ENCODE measurements around the gene DDX54.
"Not testable (repeated sequence)": the region's sequence is repeated elsewhere in the genome, so short reads cannot be mapped to it uniquely, and the experiment has no call there.

The DDX54 gene

DNA sequence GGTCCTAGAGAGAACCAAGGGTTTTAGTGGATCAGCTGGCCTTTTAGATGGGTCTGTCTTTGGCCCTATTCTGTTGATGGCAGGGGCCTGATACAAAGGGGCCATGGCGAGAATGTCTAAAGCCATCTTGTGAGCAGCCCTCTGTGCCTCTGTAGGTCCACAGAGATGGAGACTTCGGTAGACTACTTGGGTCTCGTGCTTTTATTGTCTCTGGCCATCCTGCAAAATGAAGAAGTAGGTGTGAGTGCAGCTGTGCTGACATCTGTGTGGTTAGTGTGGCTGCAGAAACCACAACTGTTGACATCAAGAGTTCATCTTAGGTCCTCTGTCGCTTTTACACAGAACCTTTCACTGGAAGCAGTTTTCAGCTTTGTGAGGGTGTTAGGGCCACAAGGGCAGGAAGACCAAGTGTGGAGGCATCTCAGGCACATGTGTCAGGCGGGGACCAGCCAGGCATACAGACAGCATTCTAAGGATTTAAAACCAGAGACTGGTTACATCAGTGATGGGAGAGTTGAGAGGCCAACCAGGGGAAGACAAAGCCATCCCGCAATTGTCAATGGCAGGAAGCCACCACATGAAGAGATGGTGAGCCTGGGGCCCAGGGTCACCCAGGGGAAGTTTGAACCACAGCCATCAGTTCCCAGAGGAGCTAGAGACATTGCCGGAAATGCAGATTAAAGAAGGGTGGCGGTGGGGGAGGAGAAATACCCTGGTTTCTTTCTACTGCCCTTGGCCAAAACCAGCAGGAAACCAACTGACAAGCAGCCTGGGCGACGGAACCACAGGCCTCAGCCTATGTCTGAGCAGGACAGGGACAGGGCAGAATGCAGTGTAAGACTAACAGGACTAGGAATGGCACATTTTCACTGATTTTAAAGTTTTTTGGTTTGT lies 23.0 kb upstream of the DDX54 start:
- peak in 1 of 2 donors; percentile 52 for DNase-seq
- intact Hi-C loops (cut with DNase I; ENCODE audit: low total_unique reads), result no loop called here
- H3K9me3 ChIP-seq, result no peaks in the 10 kb centered on the region
- TF ChIP-seq, protein P1, sequence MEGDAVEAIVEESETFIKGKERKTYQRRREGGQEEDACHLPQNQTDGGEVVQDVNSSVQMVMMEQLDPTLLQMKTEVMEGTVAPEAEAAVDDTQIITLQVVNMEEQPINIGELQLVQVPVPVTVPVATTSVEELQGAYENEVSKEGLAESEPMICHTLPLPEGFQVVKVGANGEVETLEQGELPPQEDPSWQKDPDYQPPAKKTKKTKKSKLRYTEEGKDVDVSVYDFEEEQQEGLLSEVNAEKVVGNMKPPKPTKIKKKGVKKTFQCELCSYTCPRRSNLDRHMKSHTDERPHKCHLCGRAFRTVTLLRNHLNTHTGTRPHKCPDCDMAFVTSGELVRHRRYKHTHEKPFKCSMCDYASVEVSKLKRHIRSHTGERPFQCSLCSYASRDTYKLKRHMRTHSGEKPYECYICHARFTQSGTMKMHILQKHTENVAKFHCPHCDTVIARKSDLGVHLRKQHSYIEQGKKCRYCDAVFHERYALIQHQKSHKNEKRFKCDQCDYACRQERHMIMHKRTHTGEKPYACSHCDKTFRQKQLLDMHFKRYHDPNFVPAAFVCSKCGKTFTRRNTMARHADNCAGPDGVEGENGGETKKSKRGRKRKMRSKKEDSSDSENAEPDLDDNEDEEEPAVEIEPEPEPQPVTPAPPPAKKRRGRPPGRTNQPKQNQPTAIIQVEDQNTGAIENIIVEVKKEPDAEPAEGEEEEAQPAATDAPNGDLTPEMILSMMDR (IDR thresholded peaks at IDR 0.05), result no peak
- peak overlapping the region; percentile 13 to 19 for H3K27ac ChIP-seq
- H3K27me3 ChIP-seq, result no peaks in the 10 kb centered on the region
- no peak overlapping the region for H3K4me3 ChIP-seq
- peaks cover 0 to 10% (median 1%) of the 10 kb centered on the region in 4 donors for H3K4me1 ChIP-seq
- H3K36me3 ChIP-seq, result peaks cover 0 to 4% (median 0%) of the 10 kb centered on the region in 3 donors

DNA sequence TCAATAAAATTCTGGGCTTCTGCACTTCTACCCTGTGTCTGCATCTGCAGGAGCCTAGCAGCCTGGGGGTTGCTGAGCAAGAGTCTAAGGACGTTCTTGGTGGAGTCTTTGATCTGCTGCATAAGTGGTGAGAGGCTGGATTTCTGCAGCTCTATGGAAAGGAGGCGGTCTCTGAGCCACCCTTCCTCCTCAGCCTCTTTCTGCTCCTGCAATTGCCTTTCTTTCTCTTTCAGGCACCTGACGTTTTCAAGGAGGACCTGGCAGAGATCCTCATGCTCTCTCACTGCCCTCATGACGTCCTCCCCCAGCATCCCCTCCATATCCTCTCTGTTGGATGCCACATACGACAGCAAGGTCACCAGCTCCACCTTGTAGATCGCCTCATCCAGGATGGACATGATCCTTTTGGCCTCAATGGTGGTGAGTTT lies 22.3 kb upstream of the DDX54 start:
- H3K9me3 ChIP-seq, result no peaks in the 10 kb centered on the region
- no peak overlapping the region for H3K4me3 ChIP-seq
- TF ChIP-seq, protein P1 (IDR thresholded peaks at IDR 0.05), result no peak
- no peak overlapping the region for H3K27ac ChIP-seq
- intact Hi-C loops (cut with DNase I; ENCODE audit: low total_unique reads), result no loop called here
- peaks cover 0 to 4% (median 0%) of the 10 kb centered on the region in 3 donors for H3K36me3 ChIP-seq
- DNase-seq, result no peak
- no peaks in the 10 kb centered on the region for H3K27me3 ChIP-seq
- peaks cover 0 to 10% (median 1%) of the 10 kb centered on the region in 4 donors for H3K4me1 ChIP-seq

DNA sequence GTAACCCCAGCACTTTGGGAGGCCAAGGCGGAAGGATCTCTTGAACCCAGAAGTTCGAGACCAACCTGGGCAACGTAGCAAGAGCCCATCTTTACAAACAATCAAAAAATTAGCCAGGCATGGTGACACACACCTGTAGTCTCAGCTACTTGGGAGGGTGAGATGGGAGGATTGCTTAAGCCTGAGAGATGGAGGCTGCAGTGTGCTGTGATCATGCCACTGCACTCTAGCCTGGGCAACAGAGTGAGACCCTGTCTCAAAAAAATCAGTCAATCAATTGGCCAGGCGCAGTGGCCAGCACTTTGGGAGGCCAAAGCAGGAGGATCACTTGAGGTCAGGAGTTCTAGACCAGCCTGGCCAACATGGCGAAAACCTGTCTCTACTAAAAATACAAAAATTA lies 21.5 kb upstream of the DDX54 start:
- H3K9me3 ChIP-seq; H3K4me3 ChIP-seq; intact Hi-C loops (cut with DNase I; ENCODE audit: low total_unique reads); H3K27me3 ChIP-seq; H3K36me3 ChIP-seq; H3K27ac ChIP-seq; DNase-seq: not testable (repeated sequence)
- peaks cover 0 to 10% (median 1%) of the 10 kb centered on the region in 4 donors for H3K4me1 ChIP-seq

DNA sequence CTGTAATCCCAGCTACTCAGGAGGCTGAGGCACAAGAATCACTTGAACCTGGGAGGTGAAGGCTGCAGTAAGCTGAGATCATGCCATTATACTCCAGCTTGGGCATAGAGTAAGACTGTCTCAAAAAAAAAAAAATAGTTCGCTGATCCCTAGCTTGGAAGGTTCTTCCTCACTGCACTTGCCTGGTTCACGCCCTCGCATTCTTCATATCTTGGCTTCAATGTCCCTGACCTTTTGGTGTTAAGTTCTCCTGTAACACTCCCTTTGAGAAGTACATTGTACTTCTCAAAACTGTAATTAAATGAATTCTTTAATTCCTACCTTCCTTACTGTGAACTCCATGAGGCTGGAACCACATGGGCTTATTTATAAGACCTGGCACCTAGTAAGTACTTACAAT lies 19.5 kb upstream of the DDX54 start:
- H3K27ac ChIP-seq, result no peak overlapping the region
- H3K4me1 ChIP-seq, result peaks cover 0 to 10% (median 1%) of the 10 kb centered on the region in 4 donors
- intact Hi-C loops (cut with DNase I; ENCODE audit: low total_unique reads), result no loop called here

DNA sequence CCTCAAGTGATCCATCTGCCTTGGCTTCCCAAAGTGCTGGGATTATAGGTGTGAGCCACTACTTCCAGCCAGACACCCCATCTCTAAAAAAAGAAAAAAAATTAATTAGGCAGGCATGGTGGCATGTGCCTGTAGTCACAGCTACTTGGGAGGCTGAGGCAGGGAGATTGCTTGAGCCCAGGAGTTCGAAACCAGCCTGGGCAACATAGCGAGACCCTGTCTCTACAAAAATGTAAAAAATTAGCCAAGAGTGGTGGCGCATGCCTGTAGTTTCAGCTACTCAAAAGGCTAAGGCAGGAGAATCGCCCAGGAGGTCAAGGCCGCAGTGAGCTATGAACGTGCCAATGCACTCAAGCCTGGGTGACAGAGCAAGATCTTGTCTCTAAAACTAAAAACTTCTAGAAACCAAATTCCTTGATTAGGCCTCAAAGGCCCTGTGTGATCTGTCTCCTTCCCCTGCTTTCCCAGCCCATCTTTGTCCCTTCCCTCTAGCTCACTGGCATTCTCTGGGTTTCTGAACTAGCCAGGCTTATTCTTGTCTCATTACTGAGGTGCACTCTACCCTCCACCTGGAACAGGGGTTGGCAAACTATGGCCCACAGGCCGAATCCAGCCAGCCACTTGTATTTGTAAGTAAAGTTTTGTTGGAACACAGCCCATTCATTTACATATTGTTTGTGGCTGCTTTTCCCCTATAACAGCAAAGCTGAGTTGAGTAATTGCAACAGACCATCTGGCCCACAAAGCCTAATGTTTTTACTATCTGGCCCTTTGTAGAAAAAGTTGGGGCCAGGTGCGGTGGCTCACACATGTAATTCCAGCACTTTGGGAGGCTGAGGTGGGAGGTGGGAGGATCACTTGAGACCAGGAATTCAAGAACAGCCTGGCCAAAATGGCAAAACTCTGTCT lies 18.8 kb upstream of the DDX54 start:
- no peak overlapping the region for H3K27ac ChIP-seq
- DNase-seq, result no peak
- peaks cover 0 to 4% (median 0%) of the 10 kb centered on the region in 3 donors for H3K36me3 ChIP-seq
- H3K4me1 ChIP-seq, result peaks cover 0 to 10% (median 0%) of the 10 kb centered on the region in 4 donors
- H3K9me3 ChIP-seq, result no peaks in the 10 kb centered on the region
- no peak overlapping the region for H3K4me3 ChIP-seq
- TF ChIP-seq, protein P1 (IDR thresholded peaks at IDR 0.05), result no peak
- no peaks in the 10 kb centered on the region for H3K27me3 ChIP-seq
- intact Hi-C loops (cut with DNase I; ENCODE audit: low total_unique reads), result no loop called here

More for the DNA sequence above, 19.5 kb upstream of the DDX54 start:
- Histone ChIP-seq H3K27me3 (no peaks in the 10 kb centered on the region), H3K4me3 (no peak overlapping the region), H3K36me3 (peaks cover 0 to 4% (median 0%) of the 10 kb centered on the region in 3 donors), H3K9me3 (no peaks in the 10 kb centered on the region)
- TF ChIP-seq, protein P1 (IDR thresholded peaks at IDR 0.05), result no peak
- no peak for DNase-seq
